ENCODE results near the gene ATP6V0E2.

The ATP6V0E2 gene

DNA sequence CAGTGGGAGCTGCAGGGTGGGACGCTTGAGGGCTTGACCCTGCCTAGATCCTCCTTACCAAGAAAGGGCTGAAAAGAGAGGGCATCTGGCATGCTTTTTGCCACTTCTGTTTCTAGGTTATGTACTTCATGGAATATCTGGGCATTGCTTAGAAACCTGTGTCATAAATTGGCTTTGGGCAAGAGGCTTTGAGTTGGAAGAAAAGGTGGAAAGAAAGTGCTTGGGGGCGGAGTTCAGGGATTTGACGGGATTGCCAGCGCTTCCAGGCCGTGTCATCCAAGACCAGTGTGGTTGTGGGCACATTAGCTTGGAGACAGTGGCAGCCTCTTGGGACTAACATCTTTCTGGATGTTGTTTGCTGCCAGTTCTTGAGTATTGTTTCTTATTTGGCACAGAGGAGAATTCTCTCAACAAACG lies 34.8 kb upstream of the ATP6V0E2 start:
- DNase-seq: no peak

DNA sequence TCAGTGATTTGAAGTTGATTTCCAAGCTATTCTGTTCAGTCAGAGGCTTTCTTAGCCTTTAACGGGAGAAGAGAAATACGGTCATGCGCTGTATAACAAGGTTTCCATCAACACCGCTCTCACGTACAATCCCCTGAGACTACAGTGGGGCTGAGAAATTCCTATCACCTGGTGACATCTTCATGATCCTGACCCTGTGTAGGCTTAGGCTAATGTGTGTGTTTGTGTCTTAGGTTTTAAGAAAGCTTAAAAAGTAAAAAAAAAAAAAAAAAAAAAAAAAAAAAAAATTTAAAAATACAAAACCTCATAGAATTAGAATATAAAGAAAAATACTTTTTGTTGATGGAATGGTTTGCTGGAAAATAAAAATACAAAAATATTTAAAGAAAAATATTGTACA lies 33.8 kb upstream of the ATP6V0E2 start:
- DNase-seq: no peak

DNA sequence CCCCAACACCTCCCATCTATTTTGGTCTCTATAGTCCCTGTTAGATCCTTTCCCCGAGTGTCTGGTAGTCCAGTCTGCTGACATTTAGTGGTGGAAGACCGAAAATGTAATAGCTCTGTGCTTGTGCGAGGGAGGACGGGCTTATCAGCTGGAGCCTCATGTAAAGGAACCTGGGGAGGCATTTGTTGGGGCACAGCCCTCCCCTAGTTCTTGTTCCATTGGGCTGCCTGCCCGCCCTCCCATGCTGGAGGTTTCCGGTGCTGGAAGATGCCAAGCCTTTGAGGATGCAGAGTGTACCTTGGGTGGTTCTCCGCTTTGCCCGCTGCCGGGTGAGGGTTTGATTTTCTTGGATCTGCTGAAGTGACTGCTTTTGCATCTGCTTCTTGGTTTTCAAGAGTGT lies 30.2 kb upstream of the ATP6V0E2 start:
- no peak for DNase-seq

DNA sequence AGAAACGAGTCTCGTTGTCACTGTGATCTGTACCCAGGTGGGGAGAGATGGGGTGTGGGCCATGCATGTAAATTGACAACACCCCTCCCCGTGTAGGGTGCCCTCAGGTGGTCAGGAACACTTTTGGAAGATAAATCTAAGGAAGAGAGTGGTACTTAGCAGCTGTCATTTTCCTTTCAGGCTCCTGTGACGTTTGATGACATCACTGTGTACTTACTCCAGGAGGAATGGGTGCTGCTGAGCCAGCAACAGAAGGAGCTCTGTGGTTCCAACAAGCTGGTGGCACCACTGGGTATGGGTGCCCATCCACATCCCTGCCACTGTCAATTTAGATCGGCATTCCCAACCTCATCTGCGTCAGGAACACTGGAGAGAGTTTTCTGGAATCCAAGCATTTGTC lies 29.3 kb upstream of the ATP6V0E2 start:
- DNase-seq: no peak

DNA sequence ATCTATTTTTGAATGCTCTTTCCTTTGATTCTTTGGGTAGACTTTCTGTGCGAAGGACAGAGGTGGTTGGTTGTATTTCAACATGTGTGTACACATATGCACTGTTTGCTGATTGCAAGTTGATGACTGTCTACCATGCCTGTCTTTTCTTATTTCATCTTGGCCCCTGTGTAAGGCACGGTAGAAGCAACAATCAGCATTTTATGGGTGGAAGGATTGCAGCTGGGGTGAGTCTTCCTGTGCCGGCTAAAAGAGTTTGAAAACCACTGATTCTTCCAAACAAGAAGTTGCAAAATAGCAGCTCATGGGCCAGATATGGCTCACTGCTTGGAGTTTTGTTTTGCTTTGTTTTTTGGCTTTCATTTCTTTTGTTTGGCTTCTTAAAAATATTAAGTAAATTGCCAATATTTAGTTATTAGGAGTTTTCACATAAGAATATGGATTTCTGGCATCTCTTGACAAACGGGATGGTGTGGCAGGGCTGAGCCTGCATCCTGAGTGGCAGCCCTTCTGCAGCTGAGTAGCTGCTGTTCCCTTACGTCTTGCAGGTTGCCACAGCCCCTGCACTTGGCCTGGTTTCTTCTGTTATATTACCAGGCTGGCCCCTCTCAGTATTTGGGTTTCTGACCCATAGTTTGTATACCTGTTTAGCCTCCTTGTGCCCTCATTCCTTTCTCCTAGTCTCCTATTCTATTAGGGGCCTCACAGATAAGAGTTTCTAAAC lies 28.4 kb upstream of the ATP6V0E2 start:
- no peak for DNase-seq

DNA sequence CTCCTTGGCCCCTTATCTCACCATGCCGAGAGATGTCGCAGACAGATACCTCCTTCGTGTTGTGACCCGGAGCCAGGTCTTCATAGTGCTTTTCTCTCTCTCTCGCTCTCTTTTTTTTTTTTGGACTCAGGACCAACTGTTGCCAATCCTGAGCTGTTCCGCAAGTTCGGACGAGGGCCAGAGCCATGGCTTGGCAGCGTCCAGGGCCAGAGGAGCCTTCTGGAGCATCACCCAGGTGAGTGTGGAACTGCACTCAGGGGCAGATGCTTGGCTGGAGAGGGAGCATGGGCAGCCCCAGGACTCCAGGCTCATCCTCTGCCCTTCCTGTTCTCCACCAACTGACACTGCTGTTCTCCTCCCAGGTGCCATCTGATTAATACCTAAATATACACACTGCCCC lies 27.7 kb upstream of the ATP6V0E2 start:
- DNase-seq: no peak

DNA sequence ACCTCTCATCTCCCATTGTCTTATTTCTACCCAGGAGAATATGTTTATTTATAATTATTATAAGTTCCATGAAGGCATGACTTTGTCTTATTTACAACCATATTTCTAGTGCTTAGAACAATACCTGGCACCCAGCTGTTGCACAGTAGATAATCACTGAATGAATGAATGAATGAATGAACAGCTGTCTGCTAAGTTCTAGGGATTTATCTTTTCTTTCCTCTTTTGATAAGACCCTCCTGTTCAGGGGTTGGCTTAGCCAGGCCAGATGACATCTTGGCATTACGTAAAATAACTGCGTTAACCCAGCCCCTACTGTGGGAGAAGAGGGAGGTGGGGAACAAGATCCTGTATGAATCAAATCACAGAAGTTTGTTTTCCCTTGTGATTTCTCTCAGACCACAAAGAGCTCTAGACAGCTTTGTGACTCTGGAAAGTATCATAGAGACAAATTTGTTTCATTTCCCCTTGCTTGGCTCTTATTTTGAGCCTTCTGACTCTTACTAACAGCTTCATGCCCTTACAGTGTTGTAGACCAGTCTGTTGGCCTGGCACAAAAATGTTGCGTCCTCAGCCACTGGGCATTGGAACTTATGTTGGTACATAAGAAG lies 27.2 kb upstream of the ATP6V0E2 start:
- no peak for DNase-seq

DNA sequence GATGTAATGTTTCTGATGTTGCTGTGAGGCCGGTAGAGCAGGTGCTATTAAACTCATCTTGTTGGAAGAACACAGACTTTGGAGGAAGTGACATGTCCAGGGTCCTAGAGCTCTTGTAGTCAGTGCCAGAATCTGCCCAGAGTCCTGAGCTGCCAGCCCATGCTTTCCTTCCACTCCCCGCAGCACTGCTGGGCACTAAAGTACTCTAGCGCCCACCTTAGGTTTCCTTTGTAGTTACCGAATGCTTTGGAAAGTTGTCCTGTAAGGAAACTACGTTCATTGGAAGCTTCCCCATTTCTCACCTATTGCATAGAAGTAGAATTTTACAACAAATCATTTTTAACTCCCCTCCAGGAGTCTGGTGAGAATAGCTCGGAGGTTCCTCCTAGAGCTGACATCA lies 24.6 kb upstream of the ATP6V0E2 start:
- no peak for DNase-seq

DNA sequence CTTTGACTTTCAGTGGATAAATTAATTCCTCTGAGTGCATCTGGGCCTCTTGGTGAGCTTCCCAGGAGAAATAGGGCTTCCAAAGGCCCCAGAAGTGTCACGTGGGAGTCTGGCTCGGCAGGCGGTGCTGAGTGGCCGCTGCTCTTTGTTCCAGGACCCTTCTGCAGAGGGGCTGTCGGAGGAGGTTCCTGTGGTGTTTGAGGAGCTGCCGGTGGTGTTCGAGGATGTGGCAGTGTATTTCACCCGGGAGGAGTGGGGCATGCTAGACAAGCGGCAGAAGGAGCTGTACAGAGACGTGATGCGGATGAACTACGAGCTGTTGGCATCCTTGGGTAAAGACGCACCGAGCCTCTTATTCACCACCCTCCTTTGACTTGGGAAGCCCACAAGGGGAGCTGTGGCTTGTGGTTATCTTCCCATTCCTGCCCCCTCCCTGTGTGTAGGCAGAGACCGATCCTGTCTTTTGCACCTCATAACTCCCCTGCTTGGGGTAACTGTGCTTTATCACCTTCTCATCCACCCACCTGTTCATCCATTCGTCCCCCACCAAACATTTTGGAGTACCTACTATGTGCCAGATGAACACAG lies 23.7 kb upstream of the ATP6V0E2 start:
- no peak for DNase-seq

DNA sequence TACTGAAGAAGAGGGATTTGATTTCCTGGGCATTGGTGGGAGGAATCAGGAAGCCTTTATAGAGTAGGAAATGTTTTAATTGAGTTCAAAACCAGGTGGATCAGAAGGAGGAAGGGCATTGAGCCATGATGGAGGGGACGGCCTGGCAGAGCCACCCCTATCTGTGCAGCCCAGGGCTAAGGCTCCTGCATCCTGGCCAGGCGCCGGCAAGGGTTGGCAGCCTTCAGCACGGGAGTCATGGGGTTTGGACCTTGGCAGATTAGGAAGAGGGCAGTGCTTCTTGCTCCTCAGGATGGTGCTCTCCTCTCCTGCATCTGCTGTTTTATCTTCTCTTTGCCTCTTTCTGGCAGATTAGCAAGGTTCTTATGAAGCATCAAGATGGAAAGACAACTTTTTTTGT lies 23.1 kb upstream of the ATP6V0E2 start:
- no peak for DNase-seq

DNA sequence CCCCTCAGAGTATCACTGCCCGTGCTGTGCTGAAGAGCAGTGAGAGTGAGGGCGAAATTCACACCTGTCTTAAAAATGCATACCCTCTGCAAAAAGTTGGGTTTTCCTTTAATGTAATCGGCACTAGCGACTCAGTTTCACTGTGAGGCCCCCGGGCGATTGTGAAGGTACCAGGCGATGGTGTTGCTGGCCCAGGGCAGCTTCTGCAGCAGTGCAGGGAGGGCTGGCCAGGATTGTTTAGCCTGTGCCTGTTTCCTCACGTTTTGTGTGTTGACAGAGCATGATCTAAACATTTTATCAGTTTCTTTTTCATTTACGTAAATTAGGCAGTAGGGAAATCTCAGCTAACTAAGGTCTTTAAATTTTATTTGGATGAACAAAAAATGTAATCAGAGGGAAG lies 22.3 kb upstream of the ATP6V0E2 start:
- no peak for DNase-seq

DNA sequence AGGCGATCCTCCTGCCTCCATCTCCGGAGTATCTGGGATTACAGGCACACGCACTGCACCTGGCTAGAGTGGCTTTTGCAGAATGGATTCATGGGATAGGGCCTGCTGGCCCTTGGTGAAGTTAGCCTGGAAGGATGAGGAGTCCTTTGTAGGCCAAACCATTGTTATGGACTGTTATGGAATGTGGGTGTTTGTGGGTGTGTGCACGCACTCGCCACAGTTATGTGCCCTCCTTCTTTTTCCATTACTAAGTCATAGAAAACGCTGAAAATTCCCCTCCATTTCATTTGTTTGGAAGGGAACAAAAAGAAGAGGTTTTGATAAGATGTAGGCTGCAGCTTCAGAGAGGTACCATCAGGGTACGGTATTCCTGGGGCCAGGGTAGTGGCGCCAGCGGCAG lies 20.6 kb upstream of the ATP6V0E2 start:
- no peak for DNase-seq

DNA sequence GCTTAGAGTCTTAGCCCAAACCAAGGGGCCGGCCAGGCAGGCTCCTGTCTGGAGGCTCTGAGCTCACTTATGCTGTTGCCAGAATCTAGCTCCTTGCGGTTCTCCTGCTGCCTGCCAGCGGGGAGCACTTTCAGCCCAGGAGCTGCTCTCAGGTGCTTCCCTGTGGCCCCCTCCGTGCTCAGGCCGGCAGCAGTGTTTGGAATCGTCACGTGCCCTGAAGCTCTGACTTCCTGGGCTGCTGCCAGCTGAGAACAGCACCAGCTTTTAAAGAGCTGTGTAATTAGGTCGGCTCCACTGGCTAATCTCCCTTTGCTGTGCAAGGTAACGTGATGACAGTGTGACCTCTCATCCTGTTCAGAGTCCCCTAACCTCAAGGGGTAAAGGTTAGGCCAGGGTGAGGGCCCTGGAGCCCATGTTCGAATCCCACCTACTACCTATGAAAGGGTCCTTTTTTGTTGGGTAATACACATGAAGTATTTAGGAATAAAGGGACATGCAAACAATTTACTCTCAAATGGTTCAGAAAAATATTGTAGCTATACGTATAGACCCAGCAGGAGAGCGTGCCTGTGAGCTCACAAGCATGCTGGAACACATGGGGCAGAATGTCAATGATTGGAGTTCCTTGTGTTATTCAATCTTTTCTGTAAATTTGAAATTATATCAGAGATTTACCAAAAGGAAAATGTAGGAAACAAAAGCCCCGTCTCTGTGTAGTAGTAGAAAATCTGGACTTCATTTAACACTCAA lies 19.0 kb upstream of the ATP6V0E2 start:
- no peak for DNase-seq

DNA sequence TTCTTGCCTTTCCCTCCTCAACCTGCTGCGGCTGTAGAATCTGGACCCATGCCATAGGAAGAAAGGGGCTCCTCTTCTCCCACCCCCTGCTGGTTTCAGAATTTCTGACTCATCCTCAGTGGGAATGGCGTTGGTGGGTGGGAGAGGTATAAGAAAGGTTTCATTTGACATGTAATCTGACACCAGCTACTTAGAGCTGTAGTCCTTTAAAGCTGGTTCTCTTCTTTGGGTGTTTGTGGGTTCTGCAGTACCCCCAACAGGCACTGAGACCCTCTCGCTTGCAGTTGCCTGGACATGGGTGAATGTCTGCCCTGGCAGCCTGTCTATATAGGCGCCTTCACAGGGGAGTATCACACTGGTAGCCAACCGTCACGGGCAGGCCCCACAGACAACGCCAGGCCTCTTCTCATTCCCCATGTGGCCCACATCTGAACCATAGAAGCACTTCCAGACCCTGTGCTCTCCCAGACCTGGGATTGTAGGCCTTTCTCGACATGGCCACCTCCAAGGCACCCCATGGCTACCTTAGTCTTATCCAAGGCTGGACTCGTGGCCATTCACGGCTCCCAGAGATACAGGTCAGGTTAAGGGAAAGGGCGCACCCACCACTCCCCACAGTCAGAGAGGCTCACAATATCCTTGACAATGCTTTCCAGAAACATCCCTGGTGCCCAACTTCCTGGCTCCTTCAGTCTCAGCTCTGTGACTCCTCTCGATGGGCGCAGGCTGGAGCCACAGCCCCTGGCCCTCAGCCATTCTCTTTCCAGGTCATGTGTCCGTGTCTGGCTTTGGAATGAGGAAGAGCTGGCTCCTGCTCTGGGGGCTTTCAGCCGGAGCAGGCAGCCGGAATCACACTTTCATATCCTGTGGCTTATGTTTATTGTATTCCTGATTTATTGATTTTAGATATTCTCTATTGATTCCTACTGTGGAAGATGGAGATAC lies 18.1 kb upstream of the ATP6V0E2 start:
- DNase-seq: no peak

DNA sequence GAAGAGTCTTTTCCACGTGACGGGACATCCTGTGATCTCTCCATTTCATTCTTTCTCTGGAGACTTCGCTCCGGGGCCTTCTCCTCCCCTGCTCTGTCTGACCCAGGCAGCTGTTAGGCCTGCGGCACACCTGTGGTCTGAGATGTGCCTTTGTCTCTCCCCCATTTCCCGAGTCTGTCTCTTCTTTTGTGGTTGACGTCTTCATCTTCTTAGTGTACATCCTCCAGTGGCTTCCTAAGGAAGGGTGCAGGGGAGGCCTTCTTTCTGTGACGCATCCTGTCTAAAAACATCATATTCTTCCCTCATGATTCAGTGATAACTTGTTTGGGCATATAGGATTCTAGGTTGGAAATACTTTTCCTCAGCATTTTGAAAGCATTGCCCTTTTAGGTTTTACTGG lies 17.2 kb upstream of the ATP6V0E2 start:
- DNase-seq: no peak

DNA sequence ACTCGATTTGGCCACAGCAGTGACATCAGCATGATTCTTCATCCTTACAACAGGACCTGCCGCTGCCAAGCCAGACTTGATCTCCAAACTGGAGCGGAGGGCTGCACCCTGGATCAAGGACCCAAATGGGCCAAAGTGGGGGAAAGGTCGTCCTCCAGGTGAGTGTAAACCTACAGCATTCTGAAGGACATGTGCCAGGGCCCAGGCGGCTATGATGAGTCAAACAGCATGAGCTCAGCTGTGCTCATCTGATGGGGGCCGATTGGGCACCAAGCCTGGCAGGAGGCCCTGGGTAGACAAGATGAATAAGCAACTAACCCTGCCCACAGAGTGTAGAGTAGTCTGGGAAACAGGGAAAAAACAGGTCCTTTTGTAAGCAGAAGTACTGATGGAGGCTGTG lies 14.4 kb upstream of the ATP6V0E2 start:
- no peak for DNase-seq

DNA sequence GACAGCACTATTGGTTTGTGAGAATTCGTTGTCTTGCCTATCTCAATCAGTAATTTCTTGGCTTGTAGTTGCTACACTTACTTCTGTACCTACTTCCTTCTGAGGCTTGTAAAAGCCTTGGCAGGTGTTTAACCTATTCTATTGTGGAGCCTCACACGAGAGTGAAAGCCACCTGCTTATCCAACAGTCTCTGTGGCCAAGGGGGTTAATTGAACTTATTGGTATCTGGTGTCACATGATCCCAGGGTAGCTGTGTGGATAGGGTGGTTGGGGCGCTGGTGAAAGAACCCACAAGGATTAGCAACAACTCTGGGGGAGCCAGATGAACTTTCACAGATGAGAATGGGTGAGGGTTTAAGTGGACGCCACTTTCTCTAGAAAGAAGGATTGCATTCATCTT lies 13.9 kb upstream of the ATP6V0E2 start:
- no peak for DNase-seq

DNA sequence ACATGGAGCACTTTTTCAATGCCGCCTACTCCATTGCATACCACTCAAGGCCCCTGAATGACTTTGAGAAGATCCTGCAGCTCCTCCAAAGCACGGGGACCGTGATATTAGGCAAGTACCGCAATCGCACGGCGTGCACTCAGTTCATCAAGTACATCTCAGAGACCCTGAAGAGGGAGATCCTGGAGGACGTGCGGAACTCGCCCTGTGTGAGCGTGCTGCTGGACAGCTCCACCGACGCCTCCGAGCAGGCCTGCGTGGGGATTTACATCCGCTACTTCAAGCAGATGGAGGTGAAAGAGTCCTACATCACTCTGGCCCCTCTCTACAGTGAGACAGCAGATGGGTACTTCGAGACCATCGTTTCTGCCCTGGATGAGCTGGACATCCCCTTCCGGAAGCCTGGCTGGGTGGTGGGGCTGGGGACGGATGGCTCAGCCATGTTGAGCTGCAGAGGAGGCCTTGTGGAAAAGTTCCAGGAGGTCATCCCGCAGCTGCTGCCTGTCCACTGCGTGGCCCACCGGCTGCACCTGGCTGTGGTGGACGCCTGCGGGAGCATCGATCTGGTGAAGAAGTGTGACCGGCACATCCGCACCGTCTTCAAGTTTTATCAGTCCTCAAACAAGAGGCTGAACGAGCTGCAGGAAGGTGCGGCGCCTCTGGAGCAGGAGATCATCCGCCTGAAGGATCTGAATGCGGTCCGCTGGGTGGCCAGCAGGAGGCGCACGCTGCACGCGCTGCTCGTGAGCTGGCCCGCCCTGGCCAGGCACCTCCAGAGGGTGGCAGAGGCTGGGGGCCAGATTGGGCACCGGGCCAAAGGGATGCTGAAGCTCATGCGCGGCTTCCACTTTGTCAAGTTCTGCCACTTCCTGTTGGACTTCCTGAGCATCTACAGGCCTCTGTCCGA lies 12.7 kb upstream of the ATP6V0E2 start:
- no peak for DNase-seq

DNA sequence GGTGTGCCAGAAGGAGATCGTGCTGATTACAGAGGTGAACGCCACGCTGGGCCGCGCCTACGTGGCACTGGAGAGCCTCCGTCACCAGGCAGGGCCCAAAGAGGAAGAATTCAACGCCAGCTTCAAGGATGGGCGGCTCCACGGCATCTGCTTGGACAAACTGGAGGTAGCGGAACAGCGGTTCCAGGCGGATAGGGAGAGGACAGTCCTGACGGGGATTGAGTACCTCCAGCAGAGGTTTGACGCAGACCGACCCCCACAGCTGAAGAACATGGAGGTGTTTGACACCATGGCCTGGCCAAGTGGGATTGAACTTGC lies 12.1 kb upstream of the ATP6V0E2 start:
- no peak for DNase-seq

DNA sequence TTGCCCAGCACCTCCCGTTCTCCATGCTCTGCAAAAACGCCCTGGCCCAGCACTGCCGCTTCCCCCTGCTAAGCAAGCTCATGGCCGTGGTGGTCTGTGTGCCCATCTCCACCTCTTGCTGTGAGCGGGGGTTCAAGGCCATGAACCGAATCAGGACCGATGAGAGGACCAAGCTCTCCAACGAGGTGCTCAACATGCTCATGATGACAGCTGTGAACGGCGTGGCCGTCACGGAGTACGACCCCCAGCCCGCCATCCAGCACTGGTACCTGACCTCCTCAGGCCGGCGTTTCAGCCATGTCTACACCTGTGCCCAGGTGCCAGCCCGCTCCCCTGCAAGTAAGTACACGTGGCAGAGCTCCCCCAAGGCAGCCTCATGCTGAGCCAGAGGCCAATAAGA lies 11.6 kb upstream of the ATP6V0E2 start:
- DNase-seq: no peak

DNA sequence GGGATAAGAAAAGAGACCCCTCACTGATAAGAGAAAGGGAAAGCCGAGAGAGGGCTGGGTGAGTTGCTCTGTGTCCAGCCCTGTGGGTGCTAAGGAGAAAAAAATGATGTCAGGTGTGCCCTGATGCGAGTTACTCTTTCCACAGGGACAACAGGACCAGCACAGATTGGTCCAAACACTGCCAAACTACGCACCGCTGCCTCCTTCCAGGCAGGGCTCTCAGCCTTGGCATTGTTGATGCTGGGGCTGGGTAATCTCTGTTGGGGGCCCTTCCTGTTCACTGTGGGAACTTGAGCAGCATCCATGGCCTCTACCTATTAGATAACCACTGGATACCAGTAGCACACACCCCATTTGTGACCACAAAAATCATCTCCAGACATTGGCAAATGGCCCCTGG lies 10.3 kb upstream of the ATP6V0E2 start:
- no peak for DNase-seq

DNA sequence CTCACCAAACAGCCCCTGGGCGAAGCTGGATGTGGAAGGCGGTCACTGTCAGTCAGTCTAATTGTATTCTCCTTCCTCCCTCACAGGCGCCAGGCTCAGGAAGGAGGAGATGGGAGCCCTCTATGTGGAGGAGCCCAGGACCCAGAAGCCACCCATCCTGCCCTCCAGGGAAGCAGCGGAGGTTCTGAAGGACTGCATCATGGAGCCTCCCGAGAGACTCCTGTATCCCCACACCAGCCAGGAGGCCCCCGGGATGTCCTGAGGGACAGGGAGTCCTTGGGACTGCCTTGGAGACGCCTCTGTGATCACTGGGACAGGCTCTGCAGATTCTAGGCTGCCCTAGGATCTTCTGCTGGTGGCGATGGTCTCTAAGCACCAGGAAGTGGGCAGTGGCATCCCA lies 9.7 kb upstream of the ATP6V0E2 start:
- no peak for DNase-seq
